Motor neuron (in vitro differentiated cells): ENCODE results near the gene DYNLRB1. TPM values are rescaled to one million over a fixed set of nuclear protein-coding genes. Genes with fewer than 3 reads are reported as not detected.

Source experiments
- ATAC-seq, 8 experiments: fragments of 200-7000 bp; cut with Tn5 transposase; replicated peaks in 6 of 8; 2 replicates each; pipeline ENCODE4 v1.8.0; 2021; ENCODE audit warnings: mild to moderate bottlenecking in 8 of 8, moderate library complexity in 8 of 8
- H3K27ac ChIP-seq, 2 donors: fragments of 250-450 bp; sonication (Bioruptor Pico); 2 replicates each; pipeline ENCODE4 v1.9.0; 2021; ENCODE audit warnings: antibody characterized with exemption in 2 of 2, mild to moderate bottlenecking in 2 of 2, moderate library complexity in 1 of 2
- H3K4me1 ChIP-seq, 2 donors: fragments of 250-450 bp; sonication (Bioruptor Pico); replicated peaks in 1 of 2; 2 replicates each; pipeline ENCODE4 v1.6.1; 2021; ENCODE audit warnings: antibody characterized with exemption in 2 of 2, mild to moderate bottlenecking in 2 of 2, moderate library complexity in 1 of 2
- H3K4me3 ChIP-seq, 5 donors: fragments of 250-450 bp; sonication (Bioruptor Pico); 2 replicates each; pipeline ENCODE4 v1.9.0; 2021; ENCODE audit warnings: antibody characterized with exemption in 5 of 5, mild to moderate bottlenecking in 5 of 5, moderate library complexity in 4 of 5
- WGBS, 10 experiments: fragments of 450-650 bp; shearing (Covaris generic); methylation state at CpG; one replicate each; pipeline ENCODE4 v1.0.0; 2022; 5-methylcytosine and 5-hydroxymethylcytosine counted together
- in situ Hi-C, 9 experiments: fragments of 400-800 bp; cut with MboI; loops; one replicate each; pipeline ENCODE4 v1.15.0; 2021; ENCODE audit warnings: low sequenced_read_pairs in 9 of 9, low pct_unique_long_range_greater_than_20kb in 2 of 9; ENCODE audit not compliant: unreplicated experiment in 9 of 9
- total RNA-seq, 8 experiments: library from RNA; unstranded; fragments of 300-600 nt; gene quantifications; 2 replicates each; pipeline versions ENCODE4 v1.2.3 to v1.2.4, GENCODE V29; 2022

Gene DYNLRB1
- total RNA-seq, 8 experiments from 2014 or later: 118 to 317 (median 185) TPM

- 64 to 100% (median 83%) methylated on average over 1 to 5 of the region's 7 CpGs; no CpG with 5 or more reads in 1 of the 10 experiments for WGBS, 10 experiments
- no peak overlapping the region for H3K4me3 ChIP-seq
- H3K4me1 ChIP-seq: peaks cover 0 to 6% of the 10 kb centered on the region in 2 donors
- peak in 2 of 8 experiments; percentile 24 to 62 for ATAC-seq
- in situ Hi-C loops: no loop called here
- H3K27ac ChIP-seq: no peak overlapping the region
These were observed 64.0 kb downstream of the DYNLRB1 start for GRCh38 chr20:34579979-34580940.

GRCh38 chr20:34581341-34582184, 65.3 kb downstream of the DYNLRB1 start:
- in situ Hi-C loops: no loop called here
- no peak overlapping the region for H3K27ac ChIP-seq
- H3K4me1 ChIP-seq: peaks cover 0 to 6% of the 10 kb centered on the region in 2 donors
- ATAC-seq: peak; percentile 25 to 91 (median 83)
- H3K4me3 ChIP-seq: no peak overlapping the region
- 14 to 100% (median 71%) methylated on average over 1 to 8 of the region's 11 CpGs; no CpG with 5 or more reads in 1 of the 10 experiments for WGBS, 10 experiments

GRCh38 chr20:34582221-34582620, 66.0 kb downstream of the DYNLRB1 start:
- 75 to 100% (median 91%) methylated on average over 1 to 4 of the region's 4 CpGs; no CpG with 5 or more reads in 4 of the 10 experiments for WGBS, 10 experiments
- H3K4me1 ChIP-seq: peaks cover 0 to 6% of the 10 kb centered on the region in 2 donors
- no peak for ATAC-seq
- in situ Hi-C loops: no loop called here
- no peak overlapping the region for H3K4me3 ChIP-seq
- no peak overlapping the region for H3K27ac ChIP-seq

DNA sequence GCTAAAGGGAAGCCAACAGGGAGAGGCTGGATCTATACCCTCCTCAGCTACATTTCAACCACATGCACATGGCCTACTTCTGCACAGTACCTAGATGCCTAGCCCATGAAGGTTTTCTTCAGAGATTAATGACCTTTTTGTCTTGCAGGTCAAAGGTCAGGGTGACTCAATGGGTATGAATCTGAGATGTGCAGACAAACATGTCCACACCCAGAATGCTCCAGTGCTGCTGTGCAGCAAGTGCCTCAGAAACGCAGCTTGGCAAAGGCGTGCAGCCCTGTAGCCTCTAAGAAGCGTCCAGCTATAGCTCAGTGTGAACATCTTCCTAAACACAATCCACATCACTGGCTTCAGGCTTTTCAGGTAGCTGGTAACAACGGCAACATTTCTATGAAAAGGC, 66.7 kb downstream of the DYNLRB1 start:
- no peak overlapping the region for H3K27ac ChIP-seq
- WGBS, 10 experiments: 40 to 100% (median 77%) methylated on average over 1 to 4 of the region's 4 CpGs; no CpG with 5 or more reads in 4 of the 10 experiments

DNA sequence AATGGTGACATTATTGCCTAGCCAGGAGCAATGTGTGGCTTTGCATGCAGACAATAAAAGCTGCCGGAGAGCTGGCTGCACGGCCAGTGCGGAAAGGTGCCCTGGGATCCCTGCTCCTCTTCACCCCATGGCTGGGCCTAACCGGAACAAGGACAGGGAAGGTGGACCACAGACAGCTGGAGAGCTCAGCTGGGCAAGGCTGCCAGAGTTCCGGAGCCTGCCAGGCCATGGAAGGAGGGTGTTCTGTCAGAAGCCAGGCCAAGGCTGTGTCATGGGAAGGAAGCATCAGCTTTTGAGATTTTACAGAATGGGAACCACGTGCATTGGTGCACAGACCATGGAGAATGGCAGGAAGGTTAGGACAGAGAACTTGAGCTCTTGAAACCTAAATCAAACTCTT, 67.3 kb downstream of the DYNLRB1 start:
- Histone ChIP-seq H3K27ac (no peak overlapping the region), H3K4me3 (no peak overlapping the region), H3K4me1 (peaks cover 0 to 6% of the 10 kb centered on the region in 2 donors)
- WGBS, 10 experiments: 67 to 93% (median 82%) methylated on average over 1 to 6 of the region's 6 CpGs; no CpG with 5 or more reads in 2 of the 10 experiments
- no peak for ATAC-seq
- in situ Hi-C loops: no loop called here

More for the DNA sequence above, 66.7 kb downstream of the DYNLRB1 start:
- no peak for ATAC-seq
- no peak overlapping the region for H3K4me3 ChIP-seq
- in situ Hi-C loops: no loop called here
- H3K4me1 ChIP-seq: peaks cover 0 to 6% of the 10 kb centered on the region in 2 donors

GRCh38 chr20:34585019-34585418, 68.8 kb downstream of the DYNLRB1 start:
- in situ Hi-C loops: no loop called here
- Histone ChIP-seq H3K4me1 (peaks cover 0 to 6% of the 10 kb centered on the region in 2 donors), H3K4me3 (no peak overlapping the region), H3K27ac (no peak overlapping the region)
- ATAC-seq: no peak
- 92 to 100% (median 100%) methylated on average over 1 to 5 of the region's 5 CpGs; no CpG with 5 or more reads in 4 of the 10 experiments for WGBS, 10 experiments

DNA sequence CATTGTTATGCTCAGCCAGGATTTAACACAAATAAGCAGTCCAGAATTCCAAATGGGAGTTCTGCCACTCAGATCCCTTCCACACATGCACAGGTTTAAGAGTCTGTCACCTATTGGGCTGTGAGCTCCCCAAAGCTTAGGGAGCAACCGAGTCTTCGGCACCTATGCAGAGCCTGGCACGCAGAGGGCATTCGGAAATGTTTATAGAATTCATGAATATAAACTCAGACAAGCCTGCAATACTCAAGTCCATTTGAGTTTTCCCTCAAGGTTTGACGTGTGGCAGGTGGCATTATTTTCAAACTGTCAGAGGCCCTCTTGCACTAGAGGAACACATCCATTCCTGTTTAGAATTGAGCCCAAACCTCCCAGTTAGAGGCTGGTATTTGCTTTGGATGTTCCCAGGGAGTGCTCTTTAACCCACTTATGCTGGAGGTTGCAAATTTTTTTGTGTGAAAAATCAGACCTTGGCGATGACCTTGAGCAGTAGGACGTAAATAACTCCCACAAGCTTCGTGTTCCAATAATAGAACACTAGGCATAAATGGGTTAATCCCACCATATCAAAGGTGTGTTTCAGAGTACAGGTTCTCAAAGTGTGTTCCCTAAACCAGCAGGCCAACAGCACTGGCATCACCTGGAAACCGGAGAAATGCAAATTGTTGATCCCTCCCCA, 70.4 kb downstream of the DYNLRB1 start:
- in situ Hi-C loops: no loop called here
- WGBS, 10 experiments: 67 to 100% (median 97%) methylated on average over 1 to 7 of the region's 9 CpGs; no CpG with 5 or more reads in 3 of the 10 experiments
- no peak for ATAC-seq
- Histone ChIP-seq H3K27ac (no peak overlapping the region), H3K4me3 (no peak overlapping the region), H3K4me1 (peaks cover 0 to 4% of the 10 kb centered on the region in 2 donors)

Other genes with a start within 250 kb of the DYNLRB1 start
- gene AHCY, start 213.1 kb upstream of the DYNLRB1 start, total RNA-seq: 100 to 1,000 TPM in 4 of 8 experiments, 10 to 100 TPM in 4; 84.9 to 333 (median 101) TPM
- gene ITCH, start 153.1 kb upstream of the DYNLRB1 start, total RNA-seq: 100 to 1,000 TPM in 1 of 8 experiments, 10 to 100 TPM in 7; 27.4 to 111 (median 39.0) TPM
- 10 to 100 TPM; 14.5 to 80.4 (median 41.6) TPM for gene MAP1LC3A, start 42.3 kb downstream of the DYNLRB1 start, total RNA-seq
- 10 to 100 TPM; 13.4 to 30.9 (median 26.7) TPM for gene PIGU, start 160.7 kb downstream of the DYNLRB1 start, total RNA-seq
- 10 to 100 TPM in 5 of 8 experiments, 1 to 10 TPM in 3; 3.7 to 15.3 (median 11.0) TPM for gene TP53INP2, start 187.9 kb downstream of the DYNLRB1 start, total RNA-seq